Measurements from ENCODE around the gene NFIB. TPM values are rescaled to one million over a fixed set of nuclear protein-coding genes. Genes with fewer than 3 reads are reported as not detected.

Gene NFIB
- total RNA-seq, 2 donors from 2014 or later = 5.3 to 14.1 TPM

DNA sequence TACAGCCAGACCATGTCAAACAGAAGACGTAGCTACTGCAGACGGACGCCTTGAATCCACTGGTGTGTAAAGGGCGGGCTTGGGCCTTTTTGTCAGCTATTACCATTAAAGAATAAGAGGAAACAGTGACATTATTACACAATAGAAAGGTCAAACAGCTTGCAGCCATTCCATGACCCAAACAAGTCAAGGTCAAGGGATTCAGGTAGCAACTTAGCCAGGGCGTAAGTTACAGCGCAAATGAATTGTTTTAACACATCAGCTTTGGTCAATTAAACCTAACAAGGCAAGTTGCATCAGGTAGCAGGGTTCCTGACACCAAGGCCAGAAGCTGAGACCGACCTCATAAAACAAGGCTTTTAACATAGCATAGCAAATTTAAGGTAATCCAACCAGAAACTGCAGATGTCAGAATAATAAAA, 15.3 kb downstream of the NFIB start:
- peaks cover 8% of the 10 kb centered on the region for H3K27me3 Mint-ChIP-seq (ENCODE audit: insufficient read depth)
- no peak overlapping the region for H3K9ac ChIP-seq (ENCODE audit: extremely low read depth, low read length, poor library complexity, severe bottlenecking)

DNA sequence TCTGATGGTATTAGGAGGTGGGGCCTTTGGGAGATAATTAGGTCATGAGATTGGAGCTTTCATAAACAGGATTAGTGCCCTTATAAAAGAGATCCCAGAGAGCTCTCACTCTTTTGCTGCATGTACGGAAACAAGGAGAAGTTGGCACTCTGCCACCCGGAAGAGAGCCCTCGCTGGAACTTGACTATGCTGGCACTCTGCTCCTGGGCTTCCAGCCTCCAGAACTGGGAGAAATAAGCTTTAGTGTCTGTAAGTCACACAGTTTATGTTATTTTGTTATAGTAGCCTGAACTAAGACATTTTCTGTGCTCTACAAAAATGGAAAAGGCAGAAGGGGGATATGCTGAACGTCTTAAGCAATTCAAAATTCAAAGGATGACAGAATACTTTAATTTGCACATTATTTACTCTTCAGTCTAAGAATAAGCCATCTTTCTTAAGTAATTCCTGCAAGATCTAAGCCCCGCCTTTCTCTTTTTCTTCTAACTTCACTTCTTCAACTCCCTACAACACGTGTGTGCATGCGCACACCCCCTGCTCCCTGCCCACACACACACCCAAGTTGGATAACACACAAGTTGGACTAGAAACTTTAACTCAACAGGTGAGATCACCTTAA, 17.3 kb downstream of the NFIB start:
- DNase-seq = no peak
- H3K27me3 Mint-ChIP-seq (ENCODE audit: insufficient read depth) = peaks cover 4% of the 10 kb centered on the region
- no peak overlapping the region for H3K4me3 Mint-ChIP-seq
- H3K36me3 Mint-ChIP-seq (ENCODE audit: low read depth) = no peaks in the 10 kb centered on the region
- Histone ChIP-seq H3K36me3 (ENCODE audit: control insufficient read depth, insufficient read depth, low read length) (no peaks in the 10 kb centered on the region), H3K4me1 (ENCODE audit: control insufficient read depth, insufficient read depth, low read length) (peaks cover 5% of the 10 kb centered on the region), H3K27ac (ENCODE audit: low read depth, low read length) (no peak overlapping the region), H3K9ac (ENCODE audit: extremely low read depth, low read length, poor library complexity, severe bottlenecking) (no peak overlapping the region), H3K27me3 (ENCODE audit: control insufficient read depth, insufficient read depth, low read length, poor library complexity, severe bottlenecking) (no peaks in the 10 kb centered on the region), H3K9me3 (ENCODE audit: control insufficient read depth, low read length) (no peaks in the 10 kb centered on the region), H3K4me3 (ENCODE audit: low read length) (no peak overlapping the region)
- peaks cover 4% of the 10 kb centered on the region for H3K4me1 Mint-ChIP-seq
- no peak overlapping the region for H3K27ac Mint-ChIP-seq
- H3K9me3 Mint-ChIP-seq = no peaks in the 10 kb centered on the region
- TF ChIP-seq, protein P1, sequence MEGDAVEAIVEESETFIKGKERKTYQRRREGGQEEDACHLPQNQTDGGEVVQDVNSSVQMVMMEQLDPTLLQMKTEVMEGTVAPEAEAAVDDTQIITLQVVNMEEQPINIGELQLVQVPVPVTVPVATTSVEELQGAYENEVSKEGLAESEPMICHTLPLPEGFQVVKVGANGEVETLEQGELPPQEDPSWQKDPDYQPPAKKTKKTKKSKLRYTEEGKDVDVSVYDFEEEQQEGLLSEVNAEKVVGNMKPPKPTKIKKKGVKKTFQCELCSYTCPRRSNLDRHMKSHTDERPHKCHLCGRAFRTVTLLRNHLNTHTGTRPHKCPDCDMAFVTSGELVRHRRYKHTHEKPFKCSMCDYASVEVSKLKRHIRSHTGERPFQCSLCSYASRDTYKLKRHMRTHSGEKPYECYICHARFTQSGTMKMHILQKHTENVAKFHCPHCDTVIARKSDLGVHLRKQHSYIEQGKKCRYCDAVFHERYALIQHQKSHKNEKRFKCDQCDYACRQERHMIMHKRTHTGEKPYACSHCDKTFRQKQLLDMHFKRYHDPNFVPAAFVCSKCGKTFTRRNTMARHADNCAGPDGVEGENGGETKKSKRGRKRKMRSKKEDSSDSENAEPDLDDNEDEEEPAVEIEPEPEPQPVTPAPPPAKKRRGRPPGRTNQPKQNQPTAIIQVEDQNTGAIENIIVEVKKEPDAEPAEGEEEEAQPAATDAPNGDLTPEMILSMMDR (conservative IDR thresholded peaks at IDR 0.05) = no peak
- WGBS, 2 experiments (ENCODE audit: insufficient coverage in 1 of 2, insufficient read length in 1 of 2) = 94 to 97% methylated on average over 5 to 7 of the region's 7 CpGs

More for the DNA sequence above, 15.3 kb downstream of the NFIB start:
- no peak overlapping the region for H3K4me3 ChIP-seq (ENCODE audit: low read length)
- no peaks in the 10 kb centered on the region for H3K9me3 ChIP-seq (ENCODE audit: control insufficient read depth, low read length)
- H3K27ac Mint-ChIP-seq = no peak overlapping the region
- H3K9me3 Mint-ChIP-seq = no peaks in the 10 kb centered on the region
- no peak overlapping the region for H3K27ac ChIP-seq (ENCODE audit: low read depth, low read length)
- TF ChIP-seq, protein P1 (conservative IDR thresholded peaks at IDR 0.05) = no peak
- H3K36me3 ChIP-seq (ENCODE audit: control insufficient read depth, insufficient read depth, low read length) = no peaks in the 10 kb centered on the region
- no peaks in the 10 kb centered on the region for H3K27me3 ChIP-seq (ENCODE audit: control insufficient read depth, insufficient read depth, low read length, poor library complexity, severe bottlenecking)
- no peak overlapping the region for H3K4me3 Mint-ChIP-seq
- DNase-seq = no peak
- 45 to 61% methylated on average over 2 to 7 of the region's 7 CpGs for WGBS, 2 experiments (ENCODE audit: insufficient coverage in 1 of 2, insufficient read length in 1 of 2)
- peaks cover 18% of the 10 kb centered on the region for H3K4me1 Mint-ChIP-seq
- peaks cover 11% of the 10 kb centered on the region for H3K4me1 ChIP-seq (ENCODE audit: control insufficient read depth, insufficient read depth, low read length)
- H3K36me3 Mint-ChIP-seq (ENCODE audit: low read depth) = no peaks in the 10 kb centered on the region

DNA sequence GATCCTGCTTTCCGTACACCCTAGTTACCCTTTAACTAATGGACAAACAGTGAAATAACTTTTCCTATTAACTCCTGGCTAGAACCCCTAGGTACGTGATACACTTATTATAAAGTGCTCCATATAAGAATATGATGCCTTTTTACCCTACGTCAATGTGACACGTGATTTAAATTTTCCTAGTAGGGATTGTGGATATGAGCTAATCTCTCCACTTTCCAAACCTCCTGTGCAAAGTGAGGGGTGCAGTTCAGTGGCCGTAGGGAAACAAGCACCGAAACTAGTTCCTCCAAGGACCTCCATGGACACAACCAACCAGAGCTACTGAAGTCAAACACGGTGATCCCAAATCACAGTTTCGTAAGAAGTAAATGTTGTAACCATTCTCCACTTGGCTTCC, 19.3 kb downstream of the NFIB start:
- H3K27ac Mint-ChIP-seq = no peak overlapping the region
- Histone ChIP-seq H3K4me1 (ENCODE audit: control insufficient read depth, insufficient read depth, low read length) (no peaks in the 10 kb centered on the region), H3K9me3 (ENCODE audit: control insufficient read depth, low read length) (no peaks in the 10 kb centered on the region), H3K27me3 (ENCODE audit: control insufficient read depth, insufficient read depth, low read length, poor library complexity, severe bottlenecking) (no peaks in the 10 kb centered on the region), H3K36me3 (ENCODE audit: control insufficient read depth, insufficient read depth, low read length) (no peaks in the 10 kb centered on the region), H3K27ac (ENCODE audit: low read depth, low read length) (no peak overlapping the region), H3K4me3 (ENCODE audit: low read length) (no peak overlapping the region), H3K9ac (ENCODE audit: extremely low read depth, low read length, poor library complexity, severe bottlenecking) (no peak overlapping the region)
- no peaks in the 10 kb centered on the region for H3K27me3 Mint-ChIP-seq (ENCODE audit: insufficient read depth)
- WGBS, 2 experiments (ENCODE audit: insufficient coverage in 1 of 2, insufficient read length in 1 of 2) = 94 to 95% methylated on average over 3 to 8 of the region's 8 CpGs
- H3K36me3 Mint-ChIP-seq (ENCODE audit: low read depth) = no peaks in the 10 kb centered on the region
- no peak for DNase-seq
- TF ChIP-seq, protein P1 (conservative IDR thresholded peaks at IDR 0.05) = no peak
- no peak overlapping the region for H3K4me3 Mint-ChIP-seq
- no peaks in the 10 kb centered on the region for H3K9me3 Mint-ChIP-seq
- no peaks in the 10 kb centered on the region for H3K4me1 Mint-ChIP-seq

Measured in endodermal cell (in vitro differentiated cells).